Muscle of leg (tissue), 11 donors: ENCODE results near the gene ABCA1. TPM values are rescaled to one million over a fixed set of nuclear protein-coding genes. Genes with fewer than 3 reads are reported as not detected.
A peak's percentile ranks its signal among the peaks of the same experiment; 100 is the strongest.

Experiments
- DNase-seq: peaks from one replicate; pipeline ENCODE4 v3.0.0; 2013
- H3K27ac ChIP-seq: one replicate; pipeline ENCODE4 v1.5.1; 2013; ENCODE audit warnings: mild to moderate bottlenecking, low read length, control low read depth
- H3K27me3 ChIP-seq: one replicate; pipeline ENCODE4 v1.6.1; 2013; ENCODE audit warnings: low read length; ENCODE audit not compliant: control insufficient read depth, insufficient read depth
- H3K36me3 ChIP-seq: one replicate; pipeline ENCODE4 v1.6.1; 2013; ENCODE audit warnings: low read length; ENCODE audit not compliant: control insufficient read depth, insufficient read depth
- H3K4me1 ChIP-seq: one replicate; pipeline ENCODE4 v1.6.1; 2013; ENCODE audit warnings: low read length; ENCODE audit not compliant: control insufficient read depth, insufficient read depth
- H3K4me3 ChIP-seq: one replicate; pipeline ENCODE4 v1.5.1; 2013; ENCODE audit warnings: low read length, control low read depth
- H3K9me3 ChIP-seq: replicated peaks from 2 replicates; pipeline ENCODE4 v1.6.1; 2013; ENCODE audit warnings: low read depth, low read length; ENCODE audit not compliant: control insufficient read depth
- WGBS: methylation state at CpG from one replicate; pipeline ENCODE4 v1.1.5; 2013; ENCODE audit warnings: missing lambda C conversion rate; ENCODE audit not compliant: insufficient coverage; 5-methylcytosine and 5-hydroxymethylcytosine counted together
- polyA plus RNA-seq, 8 donors: library from polyadenylated mRNA; unstranded; fragments of 120-200 nt; gene quantifications; one replicate each; pipeline versions ENCODE4 v1.2.1 to v1.2.3, GENCODE V29; 2013; ENCODE audit warnings: inconsistent platforms in 1 of 8, low replicate concordance in 1 of 8; ENCODE audit not compliant: insufficient read length in 8 of 8, insufficient read depth in 1 of 8
- total RNA-seq: library from RNA; stranded (reverse); fragments of 120-200 nt; gene quantifications from one replicate; pipeline ENCODE4 v1.2.4, GENCODE V29; 2013

The ABCA1 gene
- total and polyA plus RNA-seq, 9 donors, result 3.4 to 12.1 (median 5.2) TPM

DNA sequence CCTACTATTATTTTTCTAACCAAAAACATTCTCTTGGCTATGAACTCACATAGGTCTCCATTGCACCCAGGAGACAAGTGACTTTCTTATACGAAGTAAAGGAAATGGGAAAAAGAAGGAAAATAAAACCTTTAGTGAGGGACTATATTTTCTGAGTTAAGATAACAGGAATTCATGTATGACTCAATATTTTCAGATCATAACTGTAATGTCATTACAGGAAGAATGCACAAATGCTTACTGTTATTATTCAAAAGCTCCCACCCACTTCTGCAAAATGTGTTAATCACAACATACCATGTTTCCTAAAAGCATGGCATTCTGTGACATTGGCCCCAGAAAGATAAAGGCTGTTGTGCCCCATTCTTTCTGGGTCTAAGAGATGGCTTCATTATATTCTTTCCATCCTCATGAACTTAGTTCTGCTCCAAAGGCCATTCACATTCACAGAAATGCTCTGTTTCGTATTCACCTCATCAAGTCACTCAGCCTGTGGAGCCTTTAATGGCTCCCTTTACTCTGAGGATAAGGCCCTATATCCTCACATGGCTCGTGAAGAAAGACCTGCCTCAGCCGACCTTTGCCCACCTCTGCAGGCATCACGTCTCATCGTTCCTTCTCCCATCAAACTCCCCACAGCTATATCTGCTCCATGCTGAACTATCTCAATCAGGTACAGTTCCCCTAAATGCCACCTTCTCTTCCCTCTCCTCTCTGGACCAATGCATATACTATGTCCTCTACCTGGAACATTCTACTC lies 77.0 kb downstream of the ABCA1 start:
- no peaks in the 10 kb centered on the region for H3K9me3 ChIP-seq
- no peak overlapping the region for H3K27ac ChIP-seq
- no peak for DNase-seq
- H3K4me1 ChIP-seq, result no peaks in the 10 kb centered on the region
- H3K27me3 ChIP-seq, result no peaks in the 10 kb centered on the region
- no peak overlapping the region for H3K4me3 ChIP-seq
- 84% methylated on average over 5 of the region's 6 CpGs for WGBS
- H3K36me3 ChIP-seq, result no peaks in the 10 kb centered on the region

- H3K27ac ChIP-seq, result no peak overlapping the region
- peaks cover 2% of the 10 kb centered on the region for H3K4me1 ChIP-seq
- H3K9me3 ChIP-seq, result no peaks in the 10 kb centered on the region
- H3K27me3 ChIP-seq, result no peaks in the 10 kb centered on the region
- DNase-seq, result no peak
- no peak overlapping the region for H3K4me3 ChIP-seq
- H3K36me3 ChIP-seq, result no peaks in the 10 kb centered on the region
These were observed 78.9 kb downstream of the ABCA1 start for GRCh38 chr9:104849023-104849422.

- peaks cover 4% of the 10 kb centered on the region for H3K36me3 ChIP-seq
- no peaks in the 10 kb centered on the region for H3K27me3 ChIP-seq
- no peaks in the 10 kb centered on the region for H3K9me3 ChIP-seq
- H3K4me1 ChIP-seq, result peaks cover 9% of the 10 kb centered on the region
- no peak overlapping the region for H3K4me3 ChIP-seq
- DNase-seq, result no peak
- WGBS, result 17% methylated on average over 1 of the region's 3 CpGs
- H3K27ac ChIP-seq, result no peak overlapping the region
These were observed 83.2 kb downstream of the ABCA1 start for GRCh38 chr9:104844710-104845109.

DNA sequence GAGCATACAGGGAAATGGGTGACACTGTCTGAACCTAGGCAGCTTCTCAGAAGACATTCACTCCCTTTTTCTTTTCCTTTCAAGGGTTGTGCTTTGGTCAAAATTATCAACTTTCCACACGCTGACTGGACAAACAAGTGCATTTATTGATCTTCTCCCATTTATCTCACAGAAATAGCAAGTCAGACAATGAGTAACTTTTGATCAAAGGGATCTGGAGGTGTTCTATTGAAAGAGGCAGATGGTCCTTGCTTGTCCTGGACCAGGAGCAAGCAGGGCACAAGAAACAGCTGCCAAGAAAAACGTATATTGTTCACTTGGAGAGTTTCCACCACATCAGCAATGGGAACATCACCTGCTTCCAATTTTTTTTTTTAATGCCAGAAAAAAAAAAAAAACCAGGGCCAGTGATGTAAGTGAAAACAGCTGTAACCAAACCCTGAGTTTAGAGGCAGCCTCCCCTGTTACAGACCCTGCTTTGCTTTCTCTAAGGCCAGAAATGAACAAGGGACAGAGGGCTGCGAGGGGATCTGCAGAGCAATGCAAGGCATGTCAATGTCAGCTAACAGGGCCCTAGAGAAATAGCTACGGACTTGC lies 84.2 kb downstream of the ABCA1 start:
- WGBS, result no CpG with 5 or more reads among the region's 4 CpGs
- peak; percentile 51 for DNase-seq
- Histone ChIP-seq H3K36me3 (peaks cover 4% of the 10 kb centered on the region), H3K9me3 (no peaks in the 10 kb centered on the region), H3K27ac (no peak overlapping the region), H3K4me3 (no peak overlapping the region), H3K27me3 (no peaks in the 10 kb centered on the region), H3K4me1 (peaks cover 9% of the 10 kb centered on the region)

DNA sequence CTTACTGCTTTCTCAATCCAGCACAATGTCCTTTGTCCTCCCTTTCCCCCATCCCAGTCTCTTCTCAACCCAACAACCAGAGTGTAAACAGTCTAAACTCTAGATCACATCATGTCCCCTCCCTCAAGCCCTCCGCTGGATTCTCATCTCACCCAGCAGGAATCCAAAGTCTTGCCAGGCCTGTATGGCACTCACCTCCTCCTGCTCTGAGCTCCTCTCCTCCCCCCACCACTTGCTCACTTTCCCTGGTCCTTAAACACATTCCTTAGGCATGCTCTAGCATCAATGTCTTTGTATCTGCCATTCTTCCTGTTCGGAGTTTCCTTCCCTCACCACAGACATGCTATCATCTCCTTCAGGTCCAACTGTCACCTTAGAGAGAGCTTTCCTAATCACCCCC lies 85.3 kb downstream of the ABCA1 start:
- H3K36me3 ChIP-seq, result peaks cover 4% of the 10 kb centered on the region
- H3K4me1 ChIP-seq, result peaks cover 9% of the 10 kb centered on the region
- WGBS, result 81% methylated on average over 2 of the region's 2 CpGs
- no peak overlapping the region for H3K27ac ChIP-seq
- no peak for DNase-seq
- H3K9me3 ChIP-seq, result no peaks in the 10 kb centered on the region
- no peaks in the 10 kb centered on the region for H3K27me3 ChIP-seq
- no peak overlapping the region for H3K4me3 ChIP-seq

DNA sequence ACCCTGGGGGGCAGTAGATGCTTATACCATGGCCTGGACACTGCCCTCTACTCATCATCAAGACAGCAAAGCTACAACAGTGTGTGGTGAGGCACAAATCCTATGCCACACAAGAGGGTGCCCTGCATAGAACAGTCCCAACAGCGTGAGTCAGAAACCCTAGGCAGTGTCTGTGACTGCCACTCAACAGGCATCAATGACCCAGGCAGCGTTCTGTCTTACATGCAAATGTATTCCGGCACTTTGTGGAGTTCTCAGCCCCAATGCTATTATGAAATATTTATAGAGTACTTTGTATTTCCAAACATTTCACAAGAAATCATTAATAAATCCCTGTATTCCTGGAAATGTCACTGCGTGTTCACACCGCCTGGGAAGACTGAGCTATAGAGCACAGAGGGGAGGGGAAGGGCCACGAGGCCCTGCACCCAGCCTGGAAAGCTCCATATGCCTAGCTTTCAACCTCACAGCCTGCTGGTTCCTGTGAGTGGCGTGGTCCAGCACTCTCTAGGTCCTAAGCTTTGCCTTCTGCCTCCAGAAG lies 86.3 kb downstream of the ABCA1 start:
- Histone ChIP-seq H3K4me1 (peaks cover 10% of the 10 kb centered on the region), H3K4me3 (no peak overlapping the region), H3K27me3 (no peaks in the 10 kb centered on the region), H3K9me3 (no peaks in the 10 kb centered on the region), H3K27ac (no peak overlapping the region), H3K36me3 (peaks cover 10% of the 10 kb centered on the region)
- no peak for DNase-seq
- 68% methylated on average over 4 of the region's 7 CpGs for WGBS

DNA sequence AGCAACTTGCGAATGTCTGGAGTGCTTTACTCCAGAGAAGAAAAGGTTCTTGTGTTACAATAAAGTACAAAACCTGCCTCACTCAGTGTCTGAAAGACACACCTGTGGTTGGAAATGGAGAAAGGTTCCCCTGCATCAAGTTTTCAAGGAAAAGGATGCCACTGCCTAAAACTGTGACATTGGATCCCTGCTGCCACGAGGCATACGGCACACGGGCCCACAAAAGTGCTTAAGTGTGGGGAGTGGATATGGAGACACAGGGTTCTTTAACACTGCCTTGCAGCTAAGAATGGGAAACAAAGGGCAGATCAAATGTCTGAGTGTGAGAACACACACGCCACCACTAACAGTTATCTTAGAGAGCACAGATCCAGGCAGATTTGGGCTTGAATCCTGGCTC lies 89.0 kb downstream of the ABCA1 start:
- peaks cover 15% of the 10 kb centered on the region for H3K4me1 ChIP-seq
- H3K4me3 ChIP-seq, result no peak overlapping the region
- peaks cover 13% of the 10 kb centered on the region for H3K36me3 ChIP-seq
- H3K27ac ChIP-seq, result no peak overlapping the region
- no peaks in the 10 kb centered on the region for H3K9me3 ChIP-seq
- no peaks in the 10 kb centered on the region for H3K27me3 ChIP-seq
- no peak for DNase-seq
- whole genome bisulfite sequencing, result 72% methylated on average over 3 of the region's 5 CpGs

- 78% methylated on average over 4 of the region's 4 CpGs for WGBS
These were observed 91.2 kb downstream of the ABCA1 start for GRCh38 chr9:104836767-104837166.

GRCh38 chr9:104836235-104836634 lies 91.7 kb downstream of the ABCA1 start:
- peaks cover 15% of the 10 kb centered on the region for H3K36me3 ChIP-seq
- peak; percentile 69 for DNase-seq
- H3K9me3 ChIP-seq, result no peaks in the 10 kb centered on the region
- no peaks in the 10 kb centered on the region for H3K27me3 ChIP-seq
- no peak overlapping the region for H3K4me3 ChIP-seq
- peak overlapping the region; percentile 49 for H3K27ac ChIP-seq
- no CpG with 5 or more reads among the region's 1 CpG for WGBS
- peaks cover 8% of the 10 kb centered on the region for H3K4me1 ChIP-seq

More at GRCh38 chr9:104836767-104837166, 91.2 kb downstream of the ABCA1 start:
- Histone ChIP-seq H3K9me3 (no peaks in the 10 kb centered on the region), H3K4me3 (no peak overlapping the region), H3K4me1 (peaks cover 8% of the 10 kb centered on the region), H3K27me3 (no peaks in the 10 kb centered on the region), H3K27ac (no peak overlapping the region), H3K36me3 (peaks cover 15% of the 10 kb centered on the region)
- DNase-seq, result no peak

GRCh38 chr9:104835161-104835560 lies 92.8 kb downstream of the ABCA1 start:
- peaks cover 15% of the 10 kb centered on the region for H3K36me3 ChIP-seq
- no peak overlapping the region for H3K4me3 ChIP-seq
- no peaks in the 10 kb centered on the region for H3K9me3 ChIP-seq
- DNase-seq, result no peak
- no peaks in the 10 kb centered on the region for H3K27me3 ChIP-seq
- 88% methylated on average over 3 of the region's 3 CpGs for WGBS
- H3K4me1 ChIP-seq, result peaks cover 8% of the 10 kb centered on the region
- H3K27ac ChIP-seq, result peak overlapping the region; percentile 49
